Activated CD4-positive, alpha-beta T cell treated with anti-CD3 and anti-CD28 coated beads, Interleukin-2, amount 50 U/mL, for 48 hours (primary cell): ENCODE data around the gene TRIM51.
"Not testable (repeated sequence)": the region's sequence is repeated elsewhere in the genome, so short reads cannot be mapped to it uniquely, and the experiment has no call there.

Experiments used
- DNase-seq, 2 experiments: peaks; one replicate each; pipeline ENCODE4 v3.0.0-alpha.2; 2020

TRIM51 gene

GRCh38 chr11:55882997-55883396 is at the start of gene TRIM51:
TRIM51 (plus strand) TSS chr11:55883297; CDS start chr11:55885429, 2,132 bp downstream.
- DNase-seq = not testable (repeated sequence)

GRCh38 chr11:55838452-55838851 is 44.6 kb upstream of the TRIM51 start, which contains the start of gene OR5D16:
OR5D16 (plus strand) TSS chr11:55838752; CDS start chr11:55838752, 0 bp downstream.
- no peak for DNase-seq

- DNase-seq = no peak
Measured at GRCh38 chr11:55847453-55847852, 35.6 kb upstream of the TRIM51 start.

GRCh38 chr11:55849037-55849436 is 34.1 kb upstream of the TRIM51 start:
- DNase-seq = no peak

- DNase-seq = no peak
Measured at GRCh38 chr11:55852141-55852540, 31.0 kb upstream of the TRIM51 start.

GRCh38 chr11:55854704-55855103 is 28.4 kb upstream of the TRIM51 start:
- no peak for DNase-seq

- not testable (repeated sequence) for DNase-seq
Measured at GRCh38 chr11:55867354-55867753, 15.7 kb upstream of the TRIM51 start.

GRCh38 chr11:55872731-55873130 is 10.4 kb upstream of the TRIM51 start:
- not testable (repeated sequence) for DNase-seq

- not testable (repeated sequence) for DNase-seq
Measured at GRCh38 chr11:55873146-55873545, 10.0 kb upstream of the TRIM51 start.

- not testable (repeated sequence) for DNase-seq
Measured at GRCh38 chr11:55884995-55885394, 1.9 kb downstream of the TRIM51 start.

GRCh38 chr11:55885481-55885880 is 2.4 kb downstream of the TRIM51 start:
- DNase-seq = not testable (repeated sequence)

GRCh38 chr11:55895216-55895615 is 12.1 kb downstream of the TRIM51 start:
- DNase-seq = no peak

- DNase-seq = no peak
Measured at GRCh38 chr11:55902308-55902707, 19.2 kb downstream of the TRIM51 start.

- DNase-seq = no peak
Measured at GRCh38 chr11:55914482-55914881, 31.4 kb downstream of the TRIM51 start, which contains the start of gene OR5W2. OR5W2 (minus strand) TSS chr11:55914582; CDS start chr11:55914582, 0 bp downstream.

GRCh38 chr11:55920537-55920936 is 37.4 kb downstream of the TRIM51 start:
- DNase-seq = no peak

- no peak for DNase-seq
Measured at GRCh38 chr11:55936300-55936699, 53.2 kb downstream of the TRIM51 start, which contains the start of gene OR5I1. OR5I1 (minus strand) TSS chr11:55936400; CDS start chr11:55936400, 0 bp downstream.
